Esophagus muscularis mucosa (tissue), 3 donors: ENCODE data around the gene NRF1.

Experiments
- EP300 ChIP-seq: sonication (generic); formaldehyde crosslinking; IDR thresholded peaks from one replicate; pipeline ENCODE4 v1.6.1; 2017; ENCODE audit warnings: antibody characterized with exemption
- TF ChIP-seq, protein P1 (sequence below), 3 experiments: fragments of 200-600 bp in 2 of 3; fragments of 450-650 bp in 1 of 3; sonication (generic) in 2 of 3; IDR thresholded peaks; one replicate each; pipeline ENCODE4 v1.5.1; 2017 to 2019; ENCODE audit warnings: antibody characterized with exemption in 3 of 3, mild to moderate bottlenecking in 2 of 3, moderate library complexity in 1 of 3

DNA sequence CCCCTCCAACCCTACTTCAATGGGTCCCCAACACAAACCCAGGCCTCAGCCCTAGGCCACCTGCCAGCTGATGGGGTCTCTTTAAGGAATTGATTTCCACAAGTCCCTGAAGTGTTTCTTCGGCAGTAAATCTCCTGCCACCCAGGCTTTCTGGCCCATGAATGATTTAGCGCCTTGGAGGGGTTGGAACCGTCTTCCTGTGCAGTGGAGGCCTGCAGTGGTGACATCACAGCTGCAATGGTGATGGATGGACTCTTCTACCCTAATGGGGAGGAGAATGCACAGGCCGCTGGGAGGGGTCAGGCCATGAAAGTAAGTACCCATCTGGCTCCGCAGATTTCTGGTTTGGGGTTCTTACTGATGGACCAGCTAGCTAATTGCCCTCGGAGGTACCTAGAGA is 177.5 kb downstream of the NRF1 start:
- TF ChIP-seq, protein P1, sequence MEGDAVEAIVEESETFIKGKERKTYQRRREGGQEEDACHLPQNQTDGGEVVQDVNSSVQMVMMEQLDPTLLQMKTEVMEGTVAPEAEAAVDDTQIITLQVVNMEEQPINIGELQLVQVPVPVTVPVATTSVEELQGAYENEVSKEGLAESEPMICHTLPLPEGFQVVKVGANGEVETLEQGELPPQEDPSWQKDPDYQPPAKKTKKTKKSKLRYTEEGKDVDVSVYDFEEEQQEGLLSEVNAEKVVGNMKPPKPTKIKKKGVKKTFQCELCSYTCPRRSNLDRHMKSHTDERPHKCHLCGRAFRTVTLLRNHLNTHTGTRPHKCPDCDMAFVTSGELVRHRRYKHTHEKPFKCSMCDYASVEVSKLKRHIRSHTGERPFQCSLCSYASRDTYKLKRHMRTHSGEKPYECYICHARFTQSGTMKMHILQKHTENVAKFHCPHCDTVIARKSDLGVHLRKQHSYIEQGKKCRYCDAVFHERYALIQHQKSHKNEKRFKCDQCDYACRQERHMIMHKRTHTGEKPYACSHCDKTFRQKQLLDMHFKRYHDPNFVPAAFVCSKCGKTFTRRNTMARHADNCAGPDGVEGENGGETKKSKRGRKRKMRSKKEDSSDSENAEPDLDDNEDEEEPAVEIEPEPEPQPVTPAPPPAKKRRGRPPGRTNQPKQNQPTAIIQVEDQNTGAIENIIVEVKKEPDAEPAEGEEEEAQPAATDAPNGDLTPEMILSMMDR (IDR thresholded peaks at IDR 0.05): no peak
- no peak for TF ChIP-seq EP300
